Transverse colon (tissue), 4 donors: ENCODE data around the gene PICK1.

Experiments
- CTCF ChIP-seq, 5 experiments: fragments of 200-600 bp in 3 of 5; fragments of 450-650 bp in 2 of 5; sonication (generic) in 3 of 5; IDR thresholded peaks; 1 replicate in 2 of 5; 2 replicates in 3 of 5; pipeline ENCODE4 v1.5.1; 2016 to 2017; ENCODE audit warnings: antibody characterized with exemption in 5 of 5, inconsistent platforms in 3 of 5, mild to moderate bottlenecking in 2 of 5, moderate library complexity in 1 of 5
- EP300 ChIP-seq: sonication (generic); formaldehyde crosslinking; IDR thresholded peaks from one replicate; pipeline ENCODE4 v1.6.1; 2017; ENCODE audit warnings: antibody characterized with exemption, low read depth
- POLR2A ChIP-seq: fragments of 450-650 bp; IDR thresholded peaks from one replicate; pipeline ENCODE4 v1.6.1; 2016; ENCODE audit warnings: antibody characterized with exemption, mild to moderate bottlenecking, moderate library complexity
- POLR2AphosphoS5 ChIP-seq, 3 donors: sonication (generic); formaldehyde crosslinking; IDR thresholded peaks; one replicate each; pipeline ENCODE4 v1.6.1; 2016; ENCODE audit warnings: antibody characterized with exemption in 3 of 3

GRCh38 chr22:38083931-38084631 is 26.9 kb downstream of the PICK1 start, which contains the start of gene SLC16A8:
- TF ChIP-seq CTCF (IDR thresholded peaks at IDR 0.05) (no peak), POLR2A (no peak), EP300 (no peak), POLR2AphosphoS5 (IDR thresholded peaks at IDR 0.05) (no peak)
